H9 (cell line): Measurements from ENCODE around the gene FOXO1. TPM values are rescaled to one million over a fixed set of nuclear protein-coding genes. Genes with fewer than 3 reads are reported as not detected.

Experiments used
- DNase-seq: peaks from one replicate; pipeline ENCODE4 v3.0.0-alpha.2; 2017
- H2AFZ ChIP-seq: one replicate; pipeline ENCODE4 v1.6.1; 2013; ENCODE audit warnings: mild to moderate bottlenecking, low read length, control low read depth, moderate library complexity
- H2AK5ac ChIP-seq: 2 replicates; pipeline ENCODE4 v1.6.1; 2013; ENCODE audit warnings: low read length, control low read depth, mixed read lengths; ENCODE audit not compliant: insufficient read length
- H2BK120ac ChIP-seq: one replicate; pipeline ENCODE4 v1.6.1; 2013; ENCODE audit warnings: low read depth, mild to moderate bottlenecking, low read length, control low read depth, inconsistent platforms; ENCODE audit not compliant: poor library complexity, severe bottlenecking
- H2BK12ac ChIP-seq: 2 replicates; pipeline ENCODE4 v1.6.1; 2013; ENCODE audit warnings: low read length, control low read depth, mixed read lengths, low read depth; ENCODE audit not compliant: insufficient read length
- H2BK15ac ChIP-seq: 2 replicates; pipeline ENCODE4 v1.6.1; 2013; ENCODE audit warnings: low read depth, low read length, control low read depth
- H2BK20ac ChIP-seq: one replicate; pipeline ENCODE4 v1.6.1; 2013; ENCODE audit warnings: low read depth, mild to moderate bottlenecking, low read length, control low read depth, inconsistent platforms; ENCODE audit not compliant: poor library complexity, severe bottlenecking
- H2BK5ac ChIP-seq: 2 replicates; pipeline ENCODE4 v1.6.1; 2013; ENCODE audit warnings: low read length, control low read depth, mixed read lengths; ENCODE audit not compliant: insufficient read length
- H3K14ac ChIP-seq: 2 replicates; pipeline ENCODE4 v1.6.1; 2013; ENCODE audit warnings: low read length, control low read depth; ENCODE audit not compliant: insufficient read depth
- H3K18ac ChIP-seq: 2 replicates; pipeline ENCODE4 v1.6.1; 2013; ENCODE audit warnings: low read depth, mild to moderate bottlenecking, mixed read lengths, low read length, control low read depth; ENCODE audit not compliant: insufficient read length
- H3K23ac ChIP-seq: 2 replicates; pipeline ENCODE4 v1.6.1; 2013; ENCODE audit warnings: low read length, control low read depth, mixed read lengths, low read depth; ENCODE audit not compliant: insufficient read length
- H3K23me2 ChIP-seq: 2 replicates; pipeline ENCODE4 v1.6.1; 2013; ENCODE audit warnings: low read depth, mild to moderate bottlenecking, mixed read lengths, low read length, control low read depth; ENCODE audit not compliant: insufficient read length, poor library complexity, severe bottlenecking
- H3K27ac ChIP-seq: 2 replicates; pipeline ENCODE4 v1.5.1; 2013; ENCODE audit warnings: low read length, control low read depth, mixed read lengths, low read depth; ENCODE audit not compliant: insufficient read length
- H3K27me3 ChIP-seq: 2 replicates; pipeline ENCODE4 v1.6.1; 2013; ENCODE audit warnings: low read length, control low read depth, inconsistent platforms; ENCODE audit not compliant: insufficient read depth
- H3K4ac ChIP-seq: 2 replicates; pipeline ENCODE4 v1.6.1; 2013; ENCODE audit warnings: low read depth, mild to moderate bottlenecking, control low read depth, inconsistent platforms, low read length, moderate library complexity
- H3K4me1 ChIP-seq: 2 replicates; pipeline ENCODE4 v1.6.1; 2013; ENCODE audit warnings: low read length, control low read depth, inconsistent platforms; ENCODE audit not compliant: insufficient read depth
- H3K4me2 ChIP-seq: 2 replicates; pipeline ENCODE4 v1.6.1; 2013; ENCODE audit warnings: low read length, control low read depth, mixed read lengths; ENCODE audit not compliant: insufficient read length, insufficient read depth
- H3K56ac ChIP-seq: 2 replicates; pipeline ENCODE4 v1.6.1; 2013; ENCODE audit warnings: low read depth, mild to moderate bottlenecking, mixed read lengths, low read length, control low read depth; ENCODE audit not compliant: insufficient read length
- H3K79me1 ChIP-seq: 2 replicates; pipeline ENCODE4 v1.6.1; 2013; ENCODE audit warnings: low read depth, mild to moderate bottlenecking, moderate library complexity, low read length, control low read depth, inconsistent platforms; ENCODE audit not compliant: insufficient read depth, poor library complexity, severe bottlenecking
- H3K79me2 ChIP-seq: 2 replicates; pipeline ENCODE4 v1.6.1; 2013; ENCODE audit warnings: low read length, control low read depth, inconsistent platforms; ENCODE audit not compliant: insufficient read depth
- H3K9ac ChIP-seq: 2 replicates; pipeline ENCODE4 v1.6.1; 2013; ENCODE audit warnings: low read length, control low read depth, mixed read lengths; ENCODE audit not compliant: insufficient read length; ENCODE audit errors: extremely low read depth
- H3K9me3 ChIP-seq: one replicate; pipeline ENCODE4 v1.6.1; 2013; ENCODE audit warnings: low read depth, low read length, inconsistent platforms; ENCODE audit not compliant: control insufficient read depth
- H3T11ph ChIP-seq: one replicate; pipeline ENCODE4 v1.6.1; 2013; ENCODE audit warnings: mild to moderate bottlenecking, low read length, control low read depth, inconsistent platforms
- H4K20me1 ChIP-seq: one replicate; pipeline ENCODE4 v1.6.1; 2013; ENCODE audit not compliant: control insufficient read depth, insufficient read length, insufficient read depth
- H4K5ac ChIP-seq: 2 replicates; pipeline ENCODE4 v1.6.1; 2013; ENCODE audit warnings: low read depth, mild to moderate bottlenecking, mixed read lengths, low read length, control low read depth; ENCODE audit not compliant: insufficient read length
- H4K8ac ChIP-seq: replicated peaks from 2 replicates; pipeline ENCODE4 v1.6.1; 2013; ENCODE audit warnings: low read length, control low read depth, mixed read lengths, low read depth; ENCODE audit not compliant: insufficient read length
- H4K91ac ChIP-seq: 2 replicates; pipeline ENCODE4 v1.6.1; 2013; ENCODE audit warnings: low read depth, mild to moderate bottlenecking, moderate library complexity, mixed read lengths, low read length, control low read depth; ENCODE audit not compliant: insufficient read length
- H3K27ac Mint-ChIP-seq, 3 experiments: 2 replicates in 2 of 3; 3 replicates in 1 of 3; pipeline ENCODE4 v1.8.0; 2020 to 2021; ENCODE audit warnings: mixed read lengths in 3 of 3, mild to moderate bottlenecking in 1 of 3, moderate library complexity in 1 of 3
- H3K27me3 Mint-ChIP-seq: 2 replicates; pipeline ENCODE4 v1.8.0; 2021; ENCODE audit warnings: low read depth, mild to moderate bottlenecking, moderate library complexity, mixed read lengths
- H3K36me3 Mint-ChIP-seq, 3 experiments: 2 replicates in 2 of 3; 3 replicates in 1 of 3; pipeline ENCODE4 v1.8.0; 2020 to 2021; ENCODE audit warnings: low read depth in 3 of 3, mixed read lengths in 3 of 3; ENCODE audit not compliant: insufficient read depth in 1 of 3
- H3K4me1 Mint-ChIP-seq, 2 experiments: 2 replicates each; pipeline ENCODE4 v1.8.0; 2020; ENCODE audit warnings: mixed read lengths in 2 of 2
- H3K4me3 Mint-ChIP-seq, 2 experiments: 2 replicates in 1 of 2; 3 replicates in 1 of 2; pipeline ENCODE4 v1.8.0; 2020 to 2021; ENCODE audit warnings: mild to moderate bottlenecking in 2 of 2, mixed read lengths in 2 of 2, moderate library complexity in 1 of 2
- H3K9me3 Mint-ChIP-seq, 2 experiments: 2 replicates in 1 of 2; 3 replicates in 1 of 2; pipeline ENCODE4 v1.8.0; 2020; ENCODE audit warnings: mild to moderate bottlenecking in 2 of 2, mixed read lengths in 2 of 2, moderate library complexity in 1 of 2
- WGBS: extraction: QIAGEN DNeasy Blood & Tissue Kit; methylation state at CpG from one replicate; pipeline ENCODE4 v1.1.7; 2013; ENCODE audit warnings: missing lambda C conversion rate, low lambda C conversion rate, mixed read lengths; ENCODE audit not compliant: insufficient read length; ENCODE audit errors: extremely low coverage; 5-methylcytosine and 5-hydroxymethylcytosine counted together
- total RNA-seq: library from RNA; stranded (reverse); gene quantifications from 2 replicates; pipeline ENCODE4 v1.2.1, GENCODE V29; 2021
- TF ChIP-seq, protein P1 (sequence below): fragments of 200-600 bp; sonication (generic); conservative IDR thresholded peaks from 3 replicates; pipeline ENCODE4 v1.8.0; 2021; ENCODE audit warnings: antibody characterized with exemption, mild to moderate bottlenecking

Gene FOXO1
- total RNA-seq, 1 experiment from 2014 or later: 44.6 TPM

DNA sequence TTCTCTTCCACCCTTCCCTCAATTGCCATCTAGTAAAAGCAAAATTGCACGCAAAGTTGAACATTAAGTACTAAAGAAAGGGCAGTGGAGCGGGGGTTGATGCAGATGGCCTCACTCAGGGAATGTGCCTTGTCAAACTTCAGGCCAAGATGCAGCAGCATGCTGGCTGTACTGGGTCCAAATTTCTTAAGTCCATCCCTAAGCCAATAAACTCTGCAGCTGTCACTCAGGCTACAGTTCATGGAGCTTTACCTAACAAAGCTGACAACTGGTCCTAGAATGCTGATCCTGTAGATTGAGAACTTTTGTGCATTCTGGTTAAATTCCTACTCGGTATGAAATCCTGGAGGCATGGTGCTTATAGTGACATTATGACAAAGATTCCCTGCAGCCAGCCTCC is 88.4 kb downstream of the FOXO1 start:
- Histone ChIP-seq H3K4ac (no peak overlapping the region), H3K9me3 (no peaks in the 10 kb centered on the region), H4K5ac (no peak overlapping the region), H3K14ac (no peak overlapping the region), H3K79me2 (peaks cover 51% of the 10 kb centered on the region; the same call in 1 of the 2 replicates), H3K23me2 (no peaks in the 10 kb centered on the region), H4K8ac (no peak overlapping the region), H2BK20ac (no peak overlapping the region), H3K79me1 (peaks cover 7% of the 10 kb centered on the region), H3K4me2 (no peak overlapping the region), H2BK12ac (no peak overlapping the region), H2BK15ac (no peak overlapping the region), H3K9ac (no peak overlapping the region), H4K91ac (no peak overlapping the region), H3K18ac (no peak overlapping the region), H3K27me3 (no peaks in the 10 kb centered on the region), H2BK120ac (no peak overlapping the region), H3K56ac (no peak overlapping the region), H3K4me1 (peaks cover 11% of the 10 kb centered on the region; the same call in 1 of the 2 replicates), H4K20me1 (no peaks in the 10 kb centered on the region), H2AK5ac (no peak overlapping the region), H3K27ac (no peak overlapping the region), H2AFZ (no peak overlapping the region), H3K23ac (no peak overlapping the region), H2BK5ac (no peak overlapping the region), H3T11ph (no peak overlapping the region)
- H3K36me3 Mint-ChIP-seq: peaks cover under 1 to 8% (median 1%) of the 10 kb centered on the region in 3 experiments; a peak in 6 of 7 replicates
- no peak for DNase-seq
- no peak overlapping the region for H3K4me3 Mint-ChIP-seq
- peaks cover 82 to 84% of the 10 kb centered on the region in 2 experiments for H3K4me1 Mint-ChIP-seq
- TF ChIP-seq, protein P1, sequence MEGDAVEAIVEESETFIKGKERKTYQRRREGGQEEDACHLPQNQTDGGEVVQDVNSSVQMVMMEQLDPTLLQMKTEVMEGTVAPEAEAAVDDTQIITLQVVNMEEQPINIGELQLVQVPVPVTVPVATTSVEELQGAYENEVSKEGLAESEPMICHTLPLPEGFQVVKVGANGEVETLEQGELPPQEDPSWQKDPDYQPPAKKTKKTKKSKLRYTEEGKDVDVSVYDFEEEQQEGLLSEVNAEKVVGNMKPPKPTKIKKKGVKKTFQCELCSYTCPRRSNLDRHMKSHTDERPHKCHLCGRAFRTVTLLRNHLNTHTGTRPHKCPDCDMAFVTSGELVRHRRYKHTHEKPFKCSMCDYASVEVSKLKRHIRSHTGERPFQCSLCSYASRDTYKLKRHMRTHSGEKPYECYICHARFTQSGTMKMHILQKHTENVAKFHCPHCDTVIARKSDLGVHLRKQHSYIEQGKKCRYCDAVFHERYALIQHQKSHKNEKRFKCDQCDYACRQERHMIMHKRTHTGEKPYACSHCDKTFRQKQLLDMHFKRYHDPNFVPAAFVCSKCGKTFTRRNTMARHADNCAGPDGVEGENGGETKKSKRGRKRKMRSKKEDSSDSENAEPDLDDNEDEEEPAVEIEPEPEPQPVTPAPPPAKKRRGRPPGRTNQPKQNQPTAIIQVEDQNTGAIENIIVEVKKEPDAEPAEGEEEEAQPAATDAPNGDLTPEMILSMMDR: no peak
- no peaks in the 10 kb centered on the region for H3K27me3 Mint-ChIP-seq
- peaks cover under 1 to 6% of the 10 kb centered on the region in 2 experiments; a peak in 4 of 5 replicates for H3K9me3 Mint-ChIP-seq
- WGBS: no CpG with 5 or more reads among the region's 3 CpGs
- peak overlapping the region in 2 of 3 experiments; percentile 20 to 61; a peak in 2 of 7 replicates for H3K27ac Mint-ChIP-seq
